Activated CD4-positive, alpha-beta T cell treated with anti-CD3 and anti-CD28 coated beads, Interleukin-2, amount 50 U/mL, for 48 hours (primary cell): ENCODE results near the gene HOMER2.
"Not testable (repeated sequence)": the region's sequence is repeated elsewhere in the genome, so short reads cannot be mapped to it uniquely, and the experiment has no call there.

Experiments used
- DNase-seq, 2 experiments: peaks; one replicate each; pipeline ENCODE4 v3.0.0-alpha.2; 2020

HOMER2 gene

GRCh38 chr15:82892573-82892972, 59.9 kb downstream of the HOMER2 start:
- DNase-seq, result no peak

DNA sequence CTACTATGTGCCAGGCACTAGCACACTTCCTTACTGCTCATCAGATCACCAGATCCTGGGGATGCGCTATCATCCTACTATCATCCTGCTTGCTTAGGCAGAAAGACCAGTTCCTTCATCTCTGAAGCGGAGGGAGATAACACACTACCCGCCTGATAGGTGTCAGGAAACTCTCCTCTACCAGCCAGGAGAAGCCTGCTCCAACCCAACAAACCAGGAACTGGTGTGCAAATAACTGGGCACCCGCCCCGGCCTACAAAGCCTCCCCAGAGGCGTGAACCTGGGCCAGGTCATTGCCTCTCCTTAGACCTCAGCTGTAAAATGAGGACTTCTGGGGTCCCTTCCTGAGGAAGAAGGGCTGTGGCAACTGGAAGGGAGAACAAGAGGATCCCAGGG, 61.5 kb downstream of the HOMER2 start:
- DNase-seq, result no peak

DNA sequence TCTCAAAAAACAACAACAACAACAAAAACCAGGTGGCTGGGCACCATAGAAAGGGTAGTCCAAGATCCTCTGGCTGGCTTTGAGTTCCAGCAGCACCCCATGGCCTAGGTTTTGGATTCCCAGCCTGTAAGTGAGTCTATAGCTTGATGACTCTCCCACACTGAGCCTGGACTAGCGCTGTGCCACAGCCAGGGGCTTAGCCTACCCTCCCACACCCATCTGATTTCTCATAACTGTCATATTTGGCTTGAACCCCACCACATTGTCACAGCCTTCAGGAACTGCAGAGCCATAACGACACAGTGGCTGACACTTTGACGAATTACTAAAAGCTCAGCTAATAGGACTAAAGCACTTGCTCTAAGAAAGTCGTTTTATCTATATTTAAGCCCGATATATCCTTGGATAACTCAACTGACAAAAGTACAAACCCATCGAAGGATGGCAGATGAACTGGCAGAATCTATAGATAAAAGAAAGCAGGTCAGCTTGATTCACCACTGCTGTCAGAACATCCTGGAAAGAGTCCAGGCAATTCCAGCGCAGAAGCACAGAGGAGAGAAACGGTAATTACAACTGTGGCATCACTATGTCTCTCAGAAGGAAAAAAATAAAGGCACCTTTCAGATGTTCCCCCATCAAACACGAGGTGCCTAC, 62.1 kb downstream of the HOMER2 start:
- no peak for DNase-seq

- no peak for DNase-seq
Observed at GRCh38 chr15:82882273-82882928, 70.1 kb downstream of the HOMER2 start.

DNA sequence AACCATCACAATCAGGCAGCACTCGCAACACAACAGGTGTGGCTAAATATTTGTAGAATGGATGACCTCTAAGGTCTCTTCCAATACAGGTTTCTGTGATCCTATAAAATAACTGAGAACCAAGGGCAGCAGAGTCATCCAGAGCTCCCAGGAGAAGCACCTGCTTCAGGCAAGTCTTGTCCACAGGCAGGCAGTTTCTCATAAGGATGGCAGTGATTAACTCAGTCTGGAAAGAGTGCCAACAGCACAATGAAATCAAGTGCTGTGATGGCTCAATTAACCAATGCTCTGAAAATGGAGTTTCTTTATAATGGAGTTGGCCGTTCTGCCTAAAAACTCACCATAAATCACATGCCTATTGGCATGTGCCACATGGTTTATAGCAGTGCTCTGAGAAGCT, 70.8 kb downstream of the HOMER2 start:
- no peak for DNase-seq

- no peak for DNase-seq
Observed at GRCh38 chr15:82880704-82881103, 71.8 kb downstream of the HOMER2 start.

DNA sequence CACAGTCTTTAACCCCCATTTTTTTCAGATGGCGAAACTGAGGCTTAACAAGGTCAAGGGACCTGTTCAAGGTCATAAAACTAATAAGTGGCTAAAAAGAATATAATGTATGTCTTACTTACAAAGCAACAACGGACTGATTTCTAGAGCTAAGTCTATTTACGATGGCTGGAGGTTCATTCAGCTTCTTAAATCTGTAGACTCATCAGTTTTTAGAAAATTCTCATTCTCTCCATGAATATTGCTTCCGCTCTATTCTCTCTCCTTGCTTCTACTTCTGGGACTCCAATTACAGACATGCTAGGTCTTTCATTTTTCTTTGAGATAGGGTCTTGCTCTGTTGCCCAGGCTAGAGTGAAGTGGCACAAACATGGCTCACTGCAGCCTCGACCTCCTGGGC, 74.2 kb downstream of the HOMER2 start:
- DNase-seq, result no peak

DNA sequence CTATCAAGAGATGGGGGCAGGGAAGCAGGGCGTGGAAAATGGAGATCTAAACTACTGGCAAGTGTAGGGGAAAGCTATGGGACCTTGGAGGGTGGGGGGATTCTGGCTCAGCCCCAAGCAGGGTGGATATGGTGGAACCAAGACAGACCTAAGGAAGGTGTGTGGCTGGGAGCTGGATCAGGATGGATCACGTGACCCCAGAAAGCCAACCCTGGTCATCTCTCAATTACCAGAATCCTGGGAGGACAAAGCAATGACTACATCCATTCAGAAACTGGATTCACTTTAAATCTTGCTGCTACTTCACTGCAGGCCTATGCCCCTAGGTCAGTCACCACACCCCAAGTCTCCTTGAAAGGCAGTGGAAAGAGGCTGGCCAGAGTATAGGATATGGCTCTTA, 74.7 kb downstream of the HOMER2 start:
- DNase-seq, result no peak

- no peak for DNase-seq
Observed at GRCh38 chr15:82875411-82876003, 77.0 kb downstream of the HOMER2 start.

GRCh38 chr15:82874961-82875360, 77.6 kb downstream of the HOMER2 start:
- no peak for DNase-seq

GRCh38 chr15:82874267-82874666, 78.3 kb downstream of the HOMER2 start:
- DNase-seq, result no peak

GRCh38 chr15:82873000-82873680, 79.4 kb downstream of the HOMER2 start:
- DNase-seq, result no peak

DNA sequence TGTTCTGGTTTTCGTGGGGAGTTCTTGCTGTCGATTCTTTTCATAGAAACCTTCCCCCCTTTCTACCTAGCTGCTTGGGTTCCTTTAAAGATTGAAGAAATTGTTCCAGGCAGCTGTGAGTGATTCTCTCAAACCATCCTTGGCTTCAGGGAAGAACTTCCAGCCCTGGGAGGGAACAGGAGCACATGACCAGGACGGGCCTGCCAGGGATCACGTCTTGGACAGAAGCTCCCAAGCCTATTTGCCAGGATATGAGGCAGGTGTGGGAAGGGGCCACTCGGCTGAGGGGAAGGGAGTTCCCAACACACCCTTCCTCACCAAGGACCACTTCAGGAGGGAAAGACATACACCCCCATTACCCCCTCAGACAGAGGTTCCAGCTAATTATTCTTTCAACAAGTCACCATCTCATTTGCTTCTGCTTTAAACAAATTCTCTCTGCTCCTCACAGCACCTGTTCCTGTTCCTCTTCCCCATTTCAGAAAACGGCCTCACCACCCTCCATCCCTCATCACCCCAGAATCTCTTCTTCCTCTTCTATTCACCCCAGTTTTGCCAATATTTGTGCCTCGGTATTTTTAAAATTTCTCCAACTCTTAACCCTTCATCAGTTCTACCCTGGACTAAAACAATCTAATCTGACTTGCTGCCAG, 80.6 kb downstream of the HOMER2 start:
- DNase-seq, result no peak

- DNase-seq, result no peak
Observed at GRCh38 chr15:82871358-82871757, 81.2 kb downstream of the HOMER2 start.

DNA sequence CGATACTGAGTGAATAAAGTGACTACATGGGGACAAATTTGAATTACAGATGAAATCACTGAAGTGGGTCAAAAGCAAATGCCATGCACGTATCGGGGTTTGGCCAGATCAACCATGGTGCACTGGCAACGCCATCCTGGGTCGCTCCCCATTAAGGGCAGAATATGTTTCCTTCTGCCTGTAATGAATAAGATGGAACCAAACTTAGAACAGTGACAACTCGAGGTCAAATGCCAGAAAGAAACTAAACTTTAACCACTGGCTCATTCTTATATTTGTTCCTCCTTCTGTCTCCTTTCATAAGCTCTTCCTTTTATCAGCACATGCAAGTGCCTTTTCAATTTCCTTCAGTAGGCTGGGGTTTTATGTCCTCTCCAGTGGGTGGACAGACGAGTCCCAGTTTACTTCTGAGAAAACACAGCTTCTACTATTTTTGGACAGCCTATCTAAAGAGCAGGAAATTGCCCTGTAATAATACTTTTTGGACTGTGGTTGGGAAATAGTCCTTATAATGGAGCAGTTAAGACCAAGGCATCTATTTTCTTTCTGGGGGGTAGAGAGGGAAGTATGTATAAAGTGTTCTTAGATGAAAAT, 81.7 kb downstream of the HOMER2 start:
- no peak for DNase-seq

DNA sequence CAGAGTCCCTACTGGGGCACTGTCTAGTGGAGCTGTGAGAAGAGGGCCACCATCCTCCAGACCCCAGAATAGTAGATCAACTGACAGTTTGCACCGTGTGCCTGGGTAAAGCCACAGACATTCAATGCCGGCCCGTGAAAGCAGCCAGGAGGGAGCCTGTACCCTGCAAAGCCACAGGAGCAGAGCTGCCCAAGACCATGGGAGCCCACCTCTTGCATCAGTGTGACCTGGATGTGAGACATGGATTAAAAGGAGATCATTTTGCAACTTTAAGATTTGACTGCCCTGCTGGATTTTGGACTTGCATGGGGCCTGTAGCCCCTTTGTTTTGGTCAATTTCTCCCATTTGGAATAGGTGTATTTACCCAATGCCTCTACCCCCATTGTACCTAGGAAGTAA, 86.5 kb downstream of the HOMER2 start:
- DNase-seq, result not testable (repeated sequence)

DNA sequence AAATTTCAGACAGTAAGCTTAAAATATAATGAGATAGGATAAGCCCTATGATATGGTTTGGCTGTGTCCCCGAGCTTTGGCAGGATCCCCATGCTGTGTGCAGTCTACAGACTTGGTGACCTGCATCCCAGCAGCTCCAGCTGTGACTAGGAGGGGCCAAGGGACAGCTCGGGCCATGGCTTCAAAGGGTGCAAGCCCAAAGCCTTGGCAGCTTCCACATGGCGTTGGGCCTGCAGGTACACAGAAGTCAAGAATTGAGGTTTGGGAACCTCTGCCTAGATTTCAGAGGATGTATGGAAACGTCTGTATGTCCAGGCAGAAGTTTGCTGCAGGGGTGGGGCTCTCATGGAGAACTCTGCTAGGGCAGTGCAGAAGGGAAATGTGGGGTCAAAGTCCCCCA, 86.9 kb downstream of the HOMER2 start:
- not testable (repeated sequence) for DNase-seq

DNA sequence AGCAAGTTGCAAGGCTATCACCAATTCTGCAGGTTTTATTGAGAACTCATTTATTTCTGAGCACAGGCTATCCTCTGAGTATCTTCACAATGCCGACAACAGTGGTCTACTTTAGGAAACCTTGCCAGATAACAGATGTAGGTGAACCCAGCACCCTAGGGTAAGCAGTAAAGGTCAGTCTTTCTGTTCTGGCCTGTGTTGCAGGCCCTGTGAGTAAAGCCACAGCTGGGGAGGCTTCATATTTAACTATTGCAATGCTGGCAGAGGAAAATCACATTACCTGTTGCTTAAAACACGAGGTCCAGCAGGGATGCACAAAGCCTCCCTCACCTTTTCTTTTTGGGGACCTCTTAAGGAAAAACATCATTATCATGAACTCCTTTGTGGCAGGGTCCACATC, 87.6 kb downstream of the HOMER2 start:
- no peak for DNase-seq

DNA sequence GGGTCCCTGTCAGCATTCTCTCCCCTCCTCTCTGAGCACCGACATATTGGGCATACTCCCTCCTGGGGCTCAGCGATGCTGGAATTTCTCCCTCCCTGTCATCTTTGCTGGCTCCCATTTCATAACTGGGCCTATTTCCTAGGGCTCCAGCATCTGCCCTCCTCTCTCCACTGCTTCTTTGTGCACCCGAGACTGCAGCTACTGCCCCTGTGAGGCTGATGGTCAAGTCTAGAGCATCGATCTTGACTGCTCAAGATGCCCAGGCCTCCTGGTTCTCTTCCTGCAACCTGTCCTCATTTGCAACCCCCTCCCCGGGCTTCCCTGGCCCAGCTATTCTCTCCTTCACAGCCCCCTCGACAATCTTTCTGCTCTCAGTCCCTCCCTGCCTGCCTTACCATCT, 89.6 kb downstream of the HOMER2 start:
- DNase-seq, result no peak

DNA sequence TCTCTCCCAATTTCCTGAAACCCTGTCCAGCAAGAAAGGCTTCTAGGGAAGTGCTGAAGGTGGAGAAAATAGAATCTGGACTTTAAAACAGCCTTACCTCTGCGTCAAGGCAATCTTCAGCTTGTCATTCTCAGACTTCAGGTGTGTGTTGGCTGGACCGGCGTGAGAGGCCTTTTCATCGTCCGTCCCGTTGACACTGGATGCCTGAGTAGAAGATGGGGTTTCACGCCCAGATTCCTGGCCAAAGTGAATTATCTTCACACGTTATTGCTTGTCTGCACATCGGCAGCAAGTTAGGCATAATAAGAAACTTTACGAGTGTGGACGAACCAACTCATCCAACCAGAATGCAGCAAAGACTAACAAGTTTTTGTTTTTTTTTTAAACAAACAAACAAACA, 93.6 kb downstream of the HOMER2 start:
- DNase-seq, result no peak

DNA sequence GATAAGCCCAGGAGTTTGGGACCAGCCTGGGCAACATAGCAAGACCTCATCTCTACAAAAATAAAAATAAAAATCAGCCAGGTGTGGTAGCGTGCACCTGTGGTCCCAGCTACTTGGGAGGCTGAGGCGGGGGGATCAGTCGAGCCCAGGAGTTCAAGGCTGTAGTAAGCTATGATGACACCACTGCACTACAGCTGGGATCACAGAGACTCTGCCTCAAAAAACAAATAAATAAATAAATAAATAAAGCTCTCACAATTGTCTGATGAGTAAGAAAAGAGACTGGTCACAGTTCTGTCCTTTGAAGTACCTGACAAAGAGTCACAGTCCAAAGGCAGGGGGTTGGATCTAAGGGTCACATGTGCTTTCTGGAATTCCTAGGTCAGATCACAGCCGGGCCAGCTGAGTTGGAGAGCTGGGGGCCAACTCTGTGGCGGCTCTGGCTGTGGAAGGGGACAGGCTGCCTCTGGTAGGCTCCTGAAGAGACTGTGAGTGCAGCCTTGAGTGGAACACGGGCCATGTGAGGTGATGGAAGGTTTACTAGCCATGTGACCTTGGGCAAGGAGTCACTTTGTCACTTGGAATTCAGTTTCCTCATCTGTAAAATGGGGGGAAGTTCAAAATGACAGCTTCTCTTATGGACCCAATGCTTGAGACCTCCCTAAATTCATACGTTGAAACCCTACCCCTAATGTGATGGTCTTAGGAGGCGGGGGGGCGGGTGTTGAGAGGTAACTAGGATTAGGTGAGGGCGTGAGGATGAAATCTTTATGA, 95.9 kb downstream of the HOMER2 start:
- DNase-seq, result no peak
